GM21723 (cell line): ENCODE results near the gene CNTNAP3B.
"Not testable (repeated sequence)": the region's sequence is repeated elsewhere in the genome, so short reads cannot be mapped to it uniquely, and the experiment has no call there.

Experiments
- ATAC-seq: cut with Tn5 transposase; IDR thresholded peaks from one replicate; pipeline ENCODE4 v1.9.1; 2021; ENCODE audit warnings: mild to moderate bottlenecking, moderate library complexity; ENCODE audit not compliant: unreplicated experiment

CNTNAP3B gene

GRCh38 chr9:42129073-42129729 lies at the start of gene CNTNAP3B:
TSS of gene CNTNAP3B (minus strand) at chr9:42129426. CDS start at chr9:42129094, 332 bp downstream.
- ATAC-seq = not testable (repeated sequence)

GRCh38 chr9:42160299-42160698 lies 31.1 kb upstream of the CNTNAP3B start:
- ATAC-seq = not testable (repeated sequence)

GRCh38 chr9:42127056-42127841 lies 2.0 kb downstream of the CNTNAP3B start:
- ATAC-seq = not testable (repeated sequence)

GRCh38 chr9:42121007-42121406 lies 8.2 kb downstream of the CNTNAP3B start:
- not testable (repeated sequence) for ATAC-seq

GRCh38 chr9:42095929-42096328 lies 33.3 kb downstream of the CNTNAP3B start:
- ATAC-seq = not testable (repeated sequence)

- ATAC-seq = not testable (repeated sequence)
Observed at GRCh38 chr9:42084559-42084952, 44.7 kb downstream of the CNTNAP3B start.

- not testable (repeated sequence) for ATAC-seq
Observed at GRCh38 chr9:42083877-42084558, 45.2 kb downstream of the CNTNAP3B start.

GRCh38 chr9:42080376-42080775 lies 48.9 kb downstream of the CNTNAP3B start:
- ATAC-seq = not testable (repeated sequence)

- not testable (repeated sequence) for ATAC-seq
Observed at GRCh38 chr9:42074868-42075267, 54.4 kb downstream of the CNTNAP3B start.

GRCh38 chr9:42071026-42071425 lies 58.2 kb downstream of the CNTNAP3B start:
- ATAC-seq = not testable (repeated sequence)

GRCh38 chr9:42070035-42070799 lies 59.0 kb downstream of the CNTNAP3B start:
- not testable (repeated sequence) for ATAC-seq

- ATAC-seq = not testable (repeated sequence)
Observed at GRCh38 chr9:42053874-42054273, 75.4 kb downstream of the CNTNAP3B start.

- ATAC-seq = not testable (repeated sequence)
Observed at GRCh38 chr9:42050701-42051100, 78.5 kb downstream of the CNTNAP3B start.

- not testable (repeated sequence) for ATAC-seq
Observed at GRCh38 chr9:42044422-42045010, 84.7 kb downstream of the CNTNAP3B start.

- not testable (repeated sequence) for ATAC-seq
Observed at GRCh38 chr9:42033541-42033940, 95.7 kb downstream of the CNTNAP3B start.

GRCh38 chr9:42020639-42021038 lies 108.6 kb downstream of the CNTNAP3B start:
- ATAC-seq = not testable (repeated sequence)

- ATAC-seq = not testable (repeated sequence)
Observed at GRCh38 chr9:42018220-42018922, 110.9 kb downstream of the CNTNAP3B start.

GRCh38 chr9:42014317-42014716 lies 114.9 kb downstream of the CNTNAP3B start:
- ATAC-seq = not testable (repeated sequence)

- not testable (repeated sequence) for ATAC-seq
Observed at GRCh38 chr9:41991607-41992006, 137.6 kb downstream of the CNTNAP3B start.

GRCh38 chr9:41980271-41980670 lies 149.0 kb downstream of the CNTNAP3B start:
- not testable (repeated sequence) for ATAC-seq
